GM18520 (cell line): ENCODE measurements around the gene CDC42.

Experiments used
- ATAC-seq: cut with Tn5 transposase; IDR thresholded peaks from one replicate; pipeline ENCODE4 v1.9.1; 2021; ENCODE audit not compliant: unreplicated experiment

Gene CDC42

DNA sequence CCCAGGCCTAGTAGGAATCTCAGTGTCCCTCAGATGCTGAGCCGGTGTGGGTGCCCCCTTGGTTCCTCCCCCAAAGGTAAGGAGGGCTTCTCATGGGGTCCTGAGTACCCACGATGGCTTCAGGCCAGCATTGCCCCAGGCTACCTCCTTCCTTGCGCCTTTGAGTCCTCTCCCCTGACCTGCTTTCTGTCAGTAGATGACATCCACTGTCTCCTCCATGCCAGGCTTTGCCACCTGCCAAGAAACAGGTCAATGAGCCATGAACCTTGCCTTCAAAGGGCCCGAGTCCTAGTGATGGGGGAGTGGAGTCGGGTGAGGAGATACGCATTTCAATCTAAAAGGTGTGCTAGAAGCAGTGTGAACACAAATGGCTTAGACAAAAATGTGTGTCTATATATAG lies 74.7 kb downstream of the CDC42 start:
- ATAC-seq, result no peak

DNA sequence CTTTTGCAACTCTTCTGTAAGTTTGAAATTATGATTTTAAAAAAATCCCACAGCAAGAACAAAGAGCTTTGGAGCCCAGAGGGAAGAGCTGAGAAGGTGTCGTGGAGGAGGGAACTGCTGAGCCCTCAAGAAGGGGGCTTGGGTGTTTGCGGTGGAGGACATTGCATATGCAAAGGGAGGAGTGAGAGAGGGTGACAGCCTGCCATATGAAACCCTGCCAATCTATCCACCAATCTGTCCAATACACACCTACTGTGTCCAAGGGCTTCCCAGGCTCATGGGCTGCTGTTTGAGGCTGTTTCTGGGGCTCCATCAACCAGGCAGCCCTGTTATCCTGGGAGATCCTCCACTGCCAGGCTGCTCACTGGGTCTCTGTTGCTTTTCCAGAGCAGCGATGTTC lies 75.2 kb downstream of the CDC42 start:
- ATAC-seq, result no peak

DNA sequence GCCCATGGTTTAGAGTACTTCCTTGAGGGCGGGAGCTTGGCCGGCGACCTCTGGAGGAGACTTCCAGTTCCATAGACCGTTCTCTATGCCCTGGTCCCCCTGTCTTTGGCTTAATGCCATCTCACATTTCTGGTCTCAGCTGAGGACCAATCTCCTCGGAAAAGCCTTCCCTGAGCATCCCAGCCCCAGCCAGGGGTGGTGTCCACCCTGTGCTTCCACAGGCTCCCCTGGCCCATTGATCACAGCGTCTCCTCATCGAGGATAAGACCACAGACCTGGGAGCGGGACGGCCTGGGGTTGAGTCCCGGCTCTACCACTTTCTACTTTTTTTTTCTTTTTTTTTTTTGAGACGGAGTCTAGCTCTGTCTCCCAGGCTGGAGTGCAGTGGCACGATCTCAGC lies 75.9 kb downstream of the CDC42 start:
- ATAC-seq, result no peak

DNA sequence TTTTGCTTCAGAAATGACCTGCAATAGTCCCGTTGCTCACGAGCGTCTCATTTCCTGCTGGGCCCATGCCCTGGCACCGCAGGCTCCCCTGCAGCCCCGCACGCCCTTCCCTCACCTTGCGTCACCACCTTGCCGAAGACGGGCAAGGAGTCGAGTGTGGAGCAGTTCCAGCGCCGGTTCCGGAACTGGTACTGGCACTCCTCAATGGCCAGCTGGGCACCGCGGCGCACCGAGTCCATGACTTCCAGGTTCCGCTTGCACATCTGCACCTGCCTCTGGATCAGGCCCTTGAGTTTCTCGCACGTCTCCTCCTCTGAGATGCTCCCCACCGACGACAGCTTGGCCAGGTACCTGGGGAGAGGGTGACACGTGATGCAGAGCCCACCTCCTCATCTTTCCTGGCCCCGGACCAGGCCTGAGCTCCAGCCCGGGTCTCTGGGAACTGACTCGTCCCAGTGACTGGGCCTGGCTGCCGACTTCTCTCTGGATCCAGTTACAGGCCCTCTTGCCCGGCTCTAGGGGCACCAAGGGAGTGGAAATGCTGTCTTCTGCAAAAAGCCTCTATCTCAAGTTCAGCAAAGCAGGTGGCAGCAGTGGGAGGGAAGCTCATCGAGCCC lies 77.1 kb downstream of the CDC42 start:
- ATAC-seq, result no peak

DNA sequence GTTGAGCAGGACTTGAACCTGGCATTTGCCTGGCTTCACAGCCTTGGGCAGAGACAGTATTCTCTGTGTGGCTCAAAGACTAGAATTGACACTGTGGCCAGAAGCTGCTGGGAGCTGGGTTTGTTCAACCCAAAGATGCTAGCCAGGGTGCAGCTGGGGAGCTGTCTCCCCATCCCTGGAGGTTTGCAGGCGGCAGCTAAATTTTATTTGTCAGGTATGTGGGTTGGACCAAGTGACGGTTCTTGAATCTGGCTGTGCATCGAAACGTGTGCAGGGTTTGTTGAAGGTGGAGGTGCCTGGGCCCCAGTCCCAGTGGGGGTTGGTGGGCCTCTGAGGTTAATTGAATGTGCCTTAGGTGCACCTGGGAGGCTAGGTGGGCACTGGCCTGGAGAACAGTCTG lies 78.6 kb downstream of the CDC42 start:
- ATAC-seq, result no peak

DNA sequence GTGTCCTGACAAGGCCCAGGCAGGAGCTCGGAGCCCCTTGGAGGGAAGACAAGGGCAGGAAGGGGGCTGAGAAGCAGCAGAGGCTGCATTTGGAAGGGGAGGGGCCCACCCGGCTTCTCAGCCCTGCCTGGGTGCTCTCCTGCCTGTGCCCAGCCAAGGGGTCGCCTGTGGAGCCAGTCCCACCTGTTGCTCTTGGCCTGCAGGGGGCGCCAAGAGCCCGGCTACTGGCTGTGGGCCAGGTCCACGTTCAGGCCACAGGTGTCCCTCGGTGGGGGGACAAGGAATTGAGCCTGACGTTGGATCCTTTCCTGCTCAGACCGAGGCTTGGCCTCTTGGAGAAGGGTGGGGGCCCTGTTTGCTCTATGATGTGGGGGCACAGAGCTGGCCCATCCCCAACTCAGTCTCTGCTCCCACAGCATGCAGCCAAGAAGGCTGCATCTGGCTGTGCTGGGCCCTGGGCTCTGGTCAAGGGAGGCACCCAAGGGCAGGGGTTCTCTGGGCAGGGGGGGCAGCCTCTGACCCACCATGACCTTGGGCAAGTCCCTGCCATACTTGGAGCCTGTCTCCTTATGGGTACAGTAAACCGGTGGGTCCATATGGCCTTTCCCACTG lies 79.5 kb downstream of the CDC42 start:
- no peak for ATAC-seq

DNA sequence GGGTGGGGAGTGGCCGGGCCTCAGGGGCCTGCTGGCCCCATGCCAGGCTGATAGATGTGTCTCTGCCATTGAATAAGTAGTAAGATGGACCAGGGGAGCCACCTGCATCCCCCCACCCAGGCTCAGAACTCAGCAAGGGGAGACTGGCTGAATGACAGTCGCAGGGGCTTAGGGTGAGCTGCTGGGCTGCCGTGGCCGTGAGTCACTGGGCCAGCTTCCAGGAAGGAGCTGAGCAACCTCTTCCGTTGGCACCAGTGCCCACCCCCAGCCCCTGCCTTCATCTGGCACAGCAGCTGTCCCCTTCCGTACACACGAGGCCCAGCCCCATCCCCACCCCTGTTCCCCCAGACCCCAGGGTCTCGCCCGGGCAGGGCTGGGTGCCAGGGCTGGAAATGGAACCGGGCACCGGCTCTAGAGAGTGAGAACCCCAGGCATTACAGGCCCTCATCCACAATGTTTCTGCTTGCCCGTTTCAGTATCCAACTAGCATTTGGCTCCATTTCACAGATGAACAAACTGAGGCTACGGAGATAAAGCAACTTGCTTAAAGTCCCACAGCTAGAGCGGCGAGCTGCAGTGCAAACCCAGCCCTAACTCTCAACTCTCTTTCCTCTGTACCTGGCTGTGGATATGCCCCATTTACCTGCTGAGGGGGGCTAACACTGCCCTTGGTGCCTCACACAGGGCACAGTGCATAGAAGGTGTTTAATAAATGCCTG lies 80.2 kb downstream of the CDC42 start:
- no peak for ATAC-seq

DNA sequence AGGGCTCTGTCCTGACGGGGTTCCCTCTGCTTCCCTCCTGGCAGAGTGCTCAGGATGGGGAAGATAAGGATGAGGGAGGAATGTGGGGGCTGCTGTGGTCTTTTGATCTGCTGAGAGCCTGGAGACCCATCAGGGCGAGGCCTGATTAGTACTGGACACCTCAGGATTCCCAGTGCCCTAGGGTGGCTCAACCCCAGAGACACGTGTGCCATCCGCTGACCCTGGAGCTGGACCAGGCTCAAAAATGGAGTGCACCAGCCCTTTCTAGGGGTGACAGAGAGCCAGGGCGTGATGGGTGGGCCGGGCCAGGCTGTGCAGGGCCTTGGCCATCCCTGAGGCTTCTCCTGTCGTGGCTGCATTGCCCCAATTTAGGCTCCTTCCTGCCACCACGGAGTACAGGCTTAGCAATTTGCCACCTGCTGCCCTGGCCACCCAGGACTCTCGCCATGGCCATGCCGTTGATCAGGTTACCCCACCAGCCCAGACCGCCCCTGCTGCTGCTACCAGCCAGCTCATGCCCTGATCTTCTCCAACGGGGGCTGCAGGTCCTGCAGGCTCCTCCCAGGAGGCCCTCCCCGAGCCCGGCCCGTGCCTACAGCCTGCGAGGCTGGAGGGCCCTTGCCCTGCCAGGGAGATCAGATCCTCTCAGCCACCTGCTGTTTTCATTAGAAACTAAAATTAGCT lies 80.9 kb downstream of the CDC42 start:
- ATAC-seq, result no peak

DNA sequence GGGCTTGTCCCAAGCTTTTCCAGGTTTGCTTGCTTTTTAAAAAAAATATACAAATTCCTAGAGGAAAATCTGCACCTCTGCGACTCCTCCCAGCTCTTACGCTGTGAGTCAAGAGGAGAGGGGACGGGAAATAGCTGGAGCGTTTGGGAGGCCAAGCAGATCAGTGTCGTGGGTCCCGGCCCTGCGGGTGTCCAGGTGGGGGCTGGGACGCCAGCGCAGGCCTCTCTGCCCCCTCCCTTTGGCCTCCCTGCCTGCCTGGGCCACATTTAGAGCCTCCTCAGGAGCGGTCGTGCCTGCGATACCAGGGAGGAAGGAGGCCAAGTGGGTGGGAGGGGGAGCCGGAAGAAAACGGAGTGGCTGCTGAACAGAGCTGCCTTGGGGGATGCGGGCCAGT lies 81.4 kb downstream of the CDC42 start:
- no peak for ATAC-seq

DNA sequence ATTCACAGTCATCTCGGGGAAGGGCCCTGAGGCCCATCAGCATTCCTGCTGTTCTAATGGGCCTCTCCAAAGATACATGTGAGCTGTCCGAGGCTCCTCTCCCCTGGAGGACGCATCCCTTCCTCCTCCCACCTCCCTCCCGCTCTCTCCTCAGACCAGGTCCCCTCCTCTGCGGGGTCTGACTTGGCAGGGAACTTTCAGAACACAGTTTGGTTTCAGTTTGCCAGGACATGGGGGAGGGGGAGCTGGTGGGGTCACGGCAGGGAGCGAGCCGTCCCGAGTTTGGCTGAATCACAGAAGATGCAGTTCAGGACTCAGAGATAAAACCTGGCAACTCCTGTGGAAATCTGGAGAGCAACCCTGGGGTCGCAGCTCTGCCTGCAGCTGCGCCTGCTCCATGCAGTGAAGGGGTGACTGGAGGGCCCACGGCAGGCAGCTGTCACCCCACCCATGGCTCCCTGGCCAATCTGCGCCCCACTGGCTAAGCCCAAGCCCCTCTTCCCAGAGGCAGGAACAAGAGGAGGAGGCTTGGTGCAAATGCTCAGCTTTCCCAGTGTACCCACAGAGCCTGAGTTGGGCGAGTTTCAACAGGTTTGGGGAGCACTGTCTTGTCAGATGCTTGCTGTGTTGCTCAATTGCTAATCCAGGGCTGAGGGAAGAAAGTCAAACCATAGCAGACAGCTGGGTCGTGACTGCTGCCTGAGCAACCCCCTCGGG lies 84.7 kb downstream of the CDC42 start:
- no peak for ATAC-seq

DNA sequence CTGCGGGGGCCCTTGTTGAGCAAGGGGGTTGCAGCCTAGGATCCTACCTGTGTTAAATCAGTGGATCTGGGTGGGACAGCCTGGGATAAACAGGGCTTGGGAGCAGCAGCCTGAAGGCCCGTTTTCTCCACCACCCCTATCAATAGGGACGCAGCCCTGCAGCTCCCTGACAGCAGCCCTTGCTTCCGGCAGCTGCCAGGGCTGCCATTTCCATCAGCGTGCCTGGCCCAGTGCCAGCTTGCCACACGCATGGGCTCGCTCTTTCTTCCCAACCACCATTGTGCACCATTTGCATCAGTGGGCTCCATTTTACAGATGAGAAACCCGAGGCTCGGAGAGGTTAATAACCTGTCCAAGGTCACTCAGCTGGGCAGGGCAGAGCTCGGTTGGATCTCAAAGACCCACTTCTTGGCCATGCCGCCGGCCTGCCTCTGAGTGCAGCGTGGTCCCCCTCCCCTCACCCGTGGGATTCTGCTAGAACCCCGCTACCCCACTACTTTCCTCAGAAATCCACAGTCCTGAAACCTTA lies 86.6 kb downstream of the CDC42 start:
- no peak for ATAC-seq

DNA sequence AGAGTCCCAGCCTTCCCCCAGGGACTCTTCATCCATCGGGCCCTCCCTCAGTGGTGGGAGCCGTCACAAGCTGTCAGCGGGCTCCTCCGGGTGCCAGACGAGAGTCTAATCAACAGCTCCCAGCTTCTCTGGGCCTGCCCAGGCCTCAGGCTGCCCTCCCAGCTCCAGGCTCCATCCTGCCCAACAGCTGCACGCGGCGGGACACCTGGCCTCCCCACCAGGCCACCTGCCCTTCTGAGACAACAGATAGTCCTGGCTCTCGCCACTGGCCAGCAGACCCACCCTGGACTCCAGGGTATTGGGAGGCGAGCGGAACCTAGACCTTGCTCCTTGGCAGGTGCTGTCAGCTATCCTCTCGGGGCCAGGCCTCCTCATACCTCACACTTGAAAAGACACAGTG lies 87.3 kb downstream of the CDC42 start:
- no peak for ATAC-seq
